HG03432 (cell line): ENCODE results near the gene KCNQ1.

Source experiments
- ATAC-seq: cut with Tn5 transposase; IDR thresholded peaks from one replicate; pipeline ENCODE4 v1.9.1; 2021; ENCODE audit warnings: mild to moderate bottlenecking, moderate library complexity; ENCODE audit not compliant: unreplicated experiment

KCNQ1 gene

GRCh38 chr11:2519862-2520735 is 75.3 kb downstream of the KCNQ1 start:
- no peak for ATAC-seq

- no peak for ATAC-seq
Measured at GRCh38 chr11:2520736-2521035, 75.9 kb downstream of the KCNQ1 start.

- no peak for ATAC-seq
Measured at GRCh38 chr11:2521081-2521732, 76.4 kb downstream of the KCNQ1 start.

- no peak for ATAC-seq
Measured at GRCh38 chr11:2521733-2522630, 77.2 kb downstream of the KCNQ1 start.

- ATAC-seq = no peak
Measured at GRCh38 chr11:2522631-2523255, 77.9 kb downstream of the KCNQ1 start.

- no peak for ATAC-seq
Measured at GRCh38 chr11:2523821-2524391, 79.1 kb downstream of the KCNQ1 start.

- no peak for ATAC-seq
Measured at GRCh38 chr11:2524446-2525165, 79.8 kb downstream of the KCNQ1 start.

GRCh38 chr11:2525166-2525861 is 80.5 kb downstream of the KCNQ1 start:
- ATAC-seq = no peak

- no peak for ATAC-seq
Measured at GRCh38 chr11:2525941-2526807, 81.4 kb downstream of the KCNQ1 start.

GRCh38 chr11:2526808-2527381 is 82.1 kb downstream of the KCNQ1 start:
- ATAC-seq = peak; percentile 67

- no peak for ATAC-seq
Measured at GRCh38 chr11:2527621-2528291, 82.9 kb downstream of the KCNQ1 start.

GRCh38 chr11:2528301-2529050 is 83.7 kb downstream of the KCNQ1 start:
- ATAC-seq = no peak

- no peak for ATAC-seq
Measured at GRCh38 chr11:2529173-2529572, 84.4 kb downstream of the KCNQ1 start.

GRCh38 chr11:2529636-2530035 is 84.8 kb downstream of the KCNQ1 start:
- ATAC-seq = no peak

- ATAC-seq = no peak
Measured at GRCh38 chr11:2530131-2530854, 85.5 kb downstream of the KCNQ1 start.

- no peak for ATAC-seq
Measured at GRCh38 chr11:2530855-2531200, 86.0 kb downstream of the KCNQ1 start.
